ENCODE results near the gene LRRK2.
"Not testable (repeated sequence)": the region's sequence is repeated elsewhere in the genome, so short reads cannot be mapped to it uniquely, and the experiment has no call there.

The LRRK2 gene

DNA sequence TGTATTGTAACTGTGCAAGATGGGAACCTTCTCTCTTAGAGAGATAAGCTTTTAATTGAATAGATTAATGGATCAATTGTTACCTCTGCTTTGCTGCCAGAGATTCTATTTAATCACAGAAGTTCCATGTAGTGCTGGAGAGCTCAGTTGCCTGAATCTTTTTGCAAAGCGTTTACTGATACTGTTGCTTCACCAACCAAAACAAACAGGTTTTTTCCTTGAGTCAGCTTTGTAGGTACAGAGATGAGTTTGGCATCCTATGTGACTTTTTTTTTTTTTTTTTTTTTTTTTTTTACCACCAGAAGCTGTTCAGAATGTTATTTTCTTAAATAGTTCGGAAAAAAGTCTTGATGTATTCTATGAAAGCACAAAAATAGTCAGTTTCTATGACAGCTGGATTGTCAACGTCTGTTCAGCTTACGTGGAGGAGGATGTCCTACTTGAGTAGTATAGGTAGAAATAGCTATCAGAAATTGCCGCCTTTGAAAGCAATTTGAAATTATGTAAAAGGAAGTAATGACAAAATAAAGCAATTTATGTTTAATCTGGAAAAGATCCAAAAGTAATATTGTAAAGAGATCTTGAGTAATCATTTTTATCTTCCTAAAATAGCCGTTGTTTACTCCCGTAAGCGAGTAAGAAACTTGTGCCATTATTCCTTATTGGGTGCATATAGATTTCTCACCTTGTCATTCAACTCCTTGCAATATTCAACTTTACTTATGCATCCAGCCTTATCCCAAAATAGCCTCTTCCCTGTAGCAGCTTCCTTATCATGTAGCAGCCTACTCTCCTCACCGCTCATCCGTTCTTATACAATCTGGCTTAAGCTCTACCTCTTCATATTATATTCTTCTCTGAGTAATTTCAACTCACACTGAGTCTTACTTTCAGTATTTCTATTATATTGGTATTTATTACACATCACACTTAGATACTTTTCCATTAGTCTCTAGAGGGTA lies 5.2 kb downstream of the LRRK2 start:
- WGBS, 2 experiments (ENCODE audit: insufficient coverage in 2 of 2), result 90 to 91% methylated on average over 4 of the region's 10 CpGs
- H3K27ac ChIP-seq (ENCODE audit: low read depth, low read length, severe bottlenecking), result no peak overlapping the region
- H3K36me3 ChIP-seq (ENCODE audit: control insufficient read depth, insufficient read depth, low read length), result no peaks in the 10 kb centered on the region
- H3K4me3 ChIP-seq (ENCODE audit: extremely low read depth, insufficient read depth, low read length, poor library complexity, severe bottlenecking), result no peak overlapping the region
- no peaks in the 10 kb centered on the region for H3K4me1 ChIP-seq (ENCODE audit: control insufficient read depth, insufficient read depth, low read length, poor library complexity, severe bottlenecking)
- H3K9me3 ChIP-seq (ENCODE audit: control insufficient read depth, low read length), result no peaks in the 10 kb centered on the region

DNA sequence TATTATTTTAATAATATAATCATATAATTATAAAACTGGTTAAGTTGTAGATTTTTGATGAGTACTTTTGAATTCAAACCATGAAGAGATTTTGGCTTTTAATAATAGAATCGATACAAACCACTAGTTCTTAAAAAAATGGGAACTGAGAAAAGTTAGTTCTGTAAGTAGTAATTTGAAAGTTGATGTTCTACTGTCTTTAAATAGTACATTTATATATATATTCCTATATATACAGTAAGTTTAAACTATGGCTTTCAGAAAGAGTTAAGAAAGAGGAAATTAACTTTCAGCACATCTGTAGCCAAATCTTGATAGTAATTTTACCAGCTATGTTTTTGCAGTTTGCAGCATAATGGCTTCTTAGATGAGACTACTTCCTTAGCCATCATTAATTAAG lies 7.8 kb downstream of the LRRK2 start:
- no CpG with 5 or more reads among the region's 1 CpG for WGBS, 2 experiments (ENCODE audit: insufficient coverage in 2 of 2)
- Histone ChIP-seq H3K27ac (ENCODE audit: low read depth, low read length, severe bottlenecking) (no peak overlapping the region), H3K4me1 (ENCODE audit: control insufficient read depth, insufficient read depth, low read length, poor library complexity, severe bottlenecking) (no peaks in the 10 kb centered on the region), H3K36me3 (ENCODE audit: control insufficient read depth, insufficient read depth, low read length) (no peaks in the 10 kb centered on the region), H3K9me3 (ENCODE audit: control insufficient read depth, low read length) (no peaks in the 10 kb centered on the region), H3K4me3 (ENCODE audit: extremely low read depth, insufficient read depth, low read length, poor library complexity, severe bottlenecking) (no peak overlapping the region)

DNA sequence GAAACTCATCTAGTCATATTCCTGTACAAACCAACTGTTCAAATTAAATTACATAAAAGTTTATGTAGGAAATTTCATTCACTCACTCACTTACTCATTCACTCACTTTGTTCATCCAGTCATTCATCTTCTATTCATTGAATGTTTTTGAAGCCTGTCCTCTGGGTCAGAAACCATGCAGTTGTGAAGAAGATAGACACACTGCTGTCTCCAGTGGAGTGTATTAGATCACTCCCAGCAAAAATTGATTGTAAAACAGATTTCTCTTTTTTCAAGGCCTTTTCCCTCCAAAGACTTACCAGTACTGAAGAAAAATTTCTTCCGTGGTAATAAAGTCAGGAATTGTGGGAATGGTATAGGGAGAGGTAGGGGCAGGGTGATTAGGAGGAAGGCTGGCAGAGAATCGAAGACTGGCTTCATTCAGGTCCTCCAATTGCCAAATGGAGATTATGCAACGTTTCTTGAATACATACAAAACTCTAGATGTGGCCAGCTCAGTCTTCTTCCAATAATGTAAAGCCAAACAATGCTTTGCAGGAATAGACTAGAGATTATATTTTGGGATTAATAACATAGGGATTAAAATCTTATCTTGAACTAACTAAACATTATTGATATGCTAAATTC lies 9.1 kb downstream of the LRRK2 start:
- H3K9me3 ChIP-seq (ENCODE audit: control insufficient read depth, low read length), result no peaks in the 10 kb centered on the region

DNA sequence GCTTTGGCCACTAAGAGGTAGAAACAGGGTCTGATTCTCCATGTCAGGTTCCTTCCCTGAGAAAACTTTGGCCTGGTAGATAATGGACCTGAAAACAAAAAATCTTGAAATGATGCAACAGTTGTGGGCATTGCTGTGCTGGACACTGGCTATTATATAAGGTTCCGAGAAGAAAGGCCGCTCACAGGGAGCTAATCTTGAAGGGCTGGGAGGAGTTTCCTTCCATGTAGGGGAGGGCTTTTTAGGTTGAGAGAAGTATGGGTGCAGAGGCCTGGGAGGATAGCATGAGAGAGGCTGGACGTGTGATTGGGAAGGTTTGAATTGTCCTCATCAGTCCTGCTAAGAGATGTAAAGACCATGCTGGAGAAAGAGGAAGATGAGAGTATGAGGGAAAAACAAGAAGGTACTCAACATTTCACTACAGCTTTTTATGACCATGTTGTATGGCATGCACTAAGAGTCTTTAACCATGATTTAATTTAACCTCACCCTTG lies 11.6 kb downstream of the LRRK2 start:
- Histone ChIP-seq H3K27ac (ENCODE audit: low read depth, low read length, severe bottlenecking) (no peak overlapping the region), H3K4me3 (ENCODE audit: extremely low read depth, insufficient read depth, low read length, poor library complexity, severe bottlenecking) (no peak overlapping the region), H3K9me3 (ENCODE audit: control insufficient read depth, low read length) (no peaks in the 10 kb centered on the region), H3K36me3 (ENCODE audit: control insufficient read depth, insufficient read depth, low read length) (no peaks in the 10 kb centered on the region), H3K4me1 (ENCODE audit: control insufficient read depth, insufficient read depth, low read length, poor library complexity, severe bottlenecking) (no peaks in the 10 kb centered on the region)
- WGBS, 2 experiments (ENCODE audit: insufficient coverage in 2 of 2), result 95 to 96% methylated on average over 2 to 3 of the region's 3 CpGs

More for the DNA sequence above, 9.1 kb downstream of the LRRK2 start:
- Histone ChIP-seq H3K36me3 (ENCODE audit: control insufficient read depth, insufficient read depth, low read length) (no peaks in the 10 kb centered on the region), H3K4me3 (ENCODE audit: extremely low read depth, insufficient read depth, low read length, poor library complexity, severe bottlenecking) (no peak overlapping the region), H3K27ac (ENCODE audit: low read depth, low read length, severe bottlenecking) (no peak overlapping the region), H3K4me1 (ENCODE audit: control insufficient read depth, insufficient read depth, low read length, poor library complexity, severe bottlenecking) (no peaks in the 10 kb centered on the region)
- 92 to 100% methylated on average over 2 of the region's 3 CpGs for WGBS, 2 experiments (ENCODE audit: insufficient coverage in 2 of 2)

DNA sequence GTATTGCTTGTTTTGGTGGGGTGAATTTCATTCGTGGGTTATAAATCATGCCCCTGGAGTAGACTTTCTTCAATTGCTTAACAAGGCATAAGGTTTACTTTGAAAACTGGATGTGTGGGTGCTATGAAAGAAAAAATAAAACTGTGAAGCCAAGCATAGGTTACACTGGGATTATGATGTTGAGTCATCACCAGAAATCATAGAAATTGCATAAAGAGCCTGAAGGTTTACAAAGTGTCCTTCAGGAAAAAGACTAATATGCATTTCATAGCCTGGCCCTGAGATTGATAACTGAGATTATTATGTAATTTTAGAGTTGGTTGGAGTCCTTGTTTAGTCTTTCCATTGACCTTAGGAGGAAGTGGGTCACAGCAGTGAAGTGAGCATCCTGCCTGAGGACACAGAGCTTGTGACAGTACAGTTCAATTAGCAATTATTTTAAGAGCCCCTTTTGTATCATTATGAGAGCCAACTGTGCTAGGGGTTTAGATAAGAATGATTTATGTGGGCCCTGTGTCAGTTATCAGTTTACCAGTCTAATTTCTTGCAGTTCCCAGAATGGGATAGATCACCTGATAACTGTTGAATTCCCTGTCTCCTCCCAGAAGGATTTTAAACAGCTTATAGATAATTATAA lies 13.6 kb downstream of the LRRK2 start:
- Histone ChIP-seq H3K27ac (ENCODE audit: low read depth, low read length, severe bottlenecking) (no peak overlapping the region), H3K4me3 (ENCODE audit: extremely low read depth, insufficient read depth, low read length, poor library complexity, severe bottlenecking) (no peak overlapping the region), H3K9me3 (ENCODE audit: control insufficient read depth, low read length) (no peaks in the 10 kb centered on the region), H3K4me1 (ENCODE audit: control insufficient read depth, insufficient read depth, low read length, poor library complexity, severe bottlenecking) (no peaks in the 10 kb centered on the region), H3K36me3 (ENCODE audit: control insufficient read depth, insufficient read depth, low read length) (no peaks in the 10 kb centered on the region)
- 40 to 60% methylated on average over 1 of the region's 1 CpG for WGBS, 2 experiments (ENCODE audit: insufficient coverage in 2 of 2)

DNA sequence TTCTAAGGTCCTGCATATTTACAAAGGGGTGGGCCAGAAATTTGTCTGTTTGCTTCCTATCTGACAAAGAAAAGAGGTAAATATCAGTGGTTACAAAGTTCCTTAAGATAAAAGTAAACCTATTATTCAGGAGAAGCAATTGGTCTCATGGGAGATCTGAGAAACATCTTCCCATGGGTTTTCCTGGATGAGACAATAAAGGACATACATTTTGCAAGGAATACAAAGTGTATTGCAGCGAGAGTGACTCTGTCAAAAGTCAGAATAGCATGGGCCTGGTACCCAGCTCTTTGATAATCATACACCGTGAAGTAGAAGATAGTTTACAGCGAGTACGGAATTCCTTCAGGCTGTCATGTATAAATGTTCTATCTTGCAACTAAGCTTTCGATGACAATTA lies 14.2 kb downstream of the LRRK2 start:
- Histone ChIP-seq H3K4me3 (ENCODE audit: extremely low read depth, insufficient read depth, low read length, poor library complexity, severe bottlenecking) (no peak overlapping the region), H3K27ac (ENCODE audit: low read depth, low read length, severe bottlenecking) (no peak overlapping the region), H3K36me3 (ENCODE audit: control insufficient read depth, insufficient read depth, low read length) (no peaks in the 10 kb centered on the region), H3K9me3 (ENCODE audit: control insufficient read depth, low read length) (no peaks in the 10 kb centered on the region), H3K4me1 (ENCODE audit: control insufficient read depth, insufficient read depth, low read length, poor library complexity, severe bottlenecking) (no peaks in the 10 kb centered on the region)
- 93 to 95% methylated on average over 4 to 5 of the region's 5 CpGs for WGBS, 2 experiments (ENCODE audit: insufficient coverage in 2 of 2)

DNA sequence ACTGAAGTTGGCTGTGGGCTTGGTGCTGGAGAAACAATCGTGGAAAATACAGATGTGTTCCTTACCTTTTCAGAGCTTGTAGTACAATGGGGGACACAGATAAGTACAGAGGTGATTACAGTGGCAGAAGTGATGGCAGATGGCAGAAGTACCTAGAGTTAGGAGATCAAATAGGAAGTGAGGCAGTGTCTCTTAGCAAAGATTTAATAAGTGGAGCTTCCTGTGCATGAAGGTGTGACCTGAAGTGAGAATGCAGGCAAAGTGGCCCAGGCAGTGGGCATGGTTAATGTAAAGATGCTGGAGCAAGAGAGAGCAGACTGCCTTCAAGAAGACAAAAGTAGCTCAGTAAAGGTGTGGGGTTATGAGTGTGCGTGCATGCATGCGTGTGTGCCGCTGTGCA lies 16.0 kb downstream of the LRRK2 start:
- no peak overlapping the region for H3K4me3 ChIP-seq (ENCODE audit: extremely low read depth, insufficient read depth, low read length, poor library complexity, severe bottlenecking)
- no peaks in the 10 kb centered on the region for H3K4me1 ChIP-seq (ENCODE audit: control insufficient read depth, insufficient read depth, low read length, poor library complexity, severe bottlenecking)
- H3K27ac ChIP-seq (ENCODE audit: low read depth, low read length, severe bottlenecking), result no peak overlapping the region
- no peaks in the 10 kb centered on the region for H3K36me3 ChIP-seq (ENCODE audit: control insufficient read depth, insufficient read depth, low read length)
- 100% methylated on average over 1 to 4 of the region's 4 CpGs for WGBS, 2 experiments (ENCODE audit: insufficient coverage in 2 of 2)
- H3K9me3 ChIP-seq (ENCODE audit: control insufficient read depth, low read length), result no peaks in the 10 kb centered on the region

DNA sequence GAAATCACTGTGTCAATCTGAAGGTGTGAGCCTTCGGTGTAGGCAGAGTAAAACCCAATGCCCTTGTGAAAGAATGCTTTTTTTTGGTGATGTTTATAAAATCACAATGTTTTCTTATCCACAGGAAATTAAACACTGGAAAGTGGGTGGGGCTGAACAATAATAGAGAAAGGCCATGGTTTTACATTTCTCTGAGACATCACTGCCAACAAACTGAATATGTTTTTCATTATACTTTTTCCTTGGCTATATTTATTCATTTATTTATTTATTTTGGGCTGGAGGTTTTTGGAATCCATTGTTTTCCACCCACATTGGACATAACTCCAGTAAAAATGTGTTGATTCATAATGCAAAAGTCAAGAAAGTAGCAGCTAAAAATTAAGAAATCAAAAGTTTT lies 16.9 kb downstream of the LRRK2 start:
- Histone ChIP-seq H3K4me1 (ENCODE audit: control insufficient read depth, insufficient read depth, low read length, poor library complexity, severe bottlenecking) (no peaks in the 10 kb centered on the region), H3K9me3 (ENCODE audit: control insufficient read depth, low read length) (no peaks in the 10 kb centered on the region), H3K36me3 (ENCODE audit: control insufficient read depth, insufficient read depth, low read length) (no peaks in the 10 kb centered on the region), H3K27ac (ENCODE audit: low read depth, low read length, severe bottlenecking) (no peak overlapping the region), H3K4me3 (ENCODE audit: extremely low read depth, insufficient read depth, low read length, poor library complexity, severe bottlenecking) (no peak overlapping the region)
- WGBS, 2 experiments (ENCODE audit: insufficient coverage in 2 of 2), result no CpG with 5 or more reads among the region's 1 CpG

DNA sequence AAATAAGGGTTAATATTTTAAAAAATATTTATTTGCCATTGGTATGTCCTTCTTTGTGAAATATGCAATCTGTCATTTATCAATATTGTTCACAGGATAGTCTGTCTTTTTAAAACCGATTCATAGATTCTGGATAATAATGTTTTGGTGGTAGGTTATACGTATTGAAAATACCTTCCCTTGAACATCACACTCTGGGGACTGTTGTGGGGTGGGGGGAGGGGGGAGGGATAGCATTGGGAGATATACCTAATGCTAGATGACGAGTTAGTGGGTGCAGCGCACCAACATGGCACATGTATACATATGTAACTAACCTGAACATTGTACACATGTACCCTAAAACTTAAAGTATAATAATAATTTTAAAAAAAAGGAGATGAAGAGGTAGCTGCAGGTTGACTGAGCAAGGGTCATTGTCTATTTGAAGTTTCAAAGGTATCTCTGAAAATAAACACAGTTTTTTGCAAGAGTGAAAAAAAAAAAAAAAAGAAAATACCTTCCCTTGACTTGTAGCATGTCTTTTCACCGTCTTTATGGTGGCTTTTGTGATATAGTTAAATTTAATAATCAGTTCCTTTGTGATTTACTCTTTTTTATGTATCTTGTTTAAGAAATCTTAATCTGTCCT lies 19.8 kb downstream of the LRRK2 start:
- H3K9me3 ChIP-seq (ENCODE audit: control insufficient read depth, low read length); H3K4me1 ChIP-seq (ENCODE audit: control insufficient read depth, insufficient read depth, low read length, poor library complexity, severe bottlenecking); H3K36me3 ChIP-seq (ENCODE audit: control insufficient read depth, insufficient read depth, low read length); H3K27ac ChIP-seq (ENCODE audit: low read depth, low read length, severe bottlenecking); H3K4me3 ChIP-seq (ENCODE audit: extremely low read depth, insufficient read depth, low read length, poor library complexity, severe bottlenecking): not testable (repeated sequence)
- no CpG with 5 or more reads among the region's 5 CpGs for WGBS, 2 experiments (ENCODE audit: insufficient coverage in 2 of 2)

DNA sequence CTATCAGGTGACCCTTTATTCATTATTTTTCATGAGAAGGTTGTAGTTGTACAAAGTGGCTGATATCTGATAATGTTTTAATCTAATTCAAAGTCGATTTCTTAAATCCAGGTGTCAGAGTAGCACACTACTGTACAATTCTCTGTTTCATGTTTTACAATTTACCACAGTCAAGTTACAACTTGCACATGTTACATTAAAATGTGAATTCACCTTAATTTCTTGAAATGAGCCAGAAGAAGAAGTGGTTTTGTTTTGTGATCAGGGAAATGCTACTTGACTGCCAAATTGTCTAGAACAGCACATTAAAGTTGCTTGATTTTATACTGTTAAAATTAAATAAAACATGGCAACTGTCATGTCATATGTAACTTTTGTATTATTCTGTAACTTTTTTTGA lies 23.2 kb downstream of the LRRK2 start:
- Histone ChIP-seq H3K36me3 (ENCODE audit: control insufficient read depth, insufficient read depth, low read length) (no peaks in the 10 kb centered on the region), H3K27ac (ENCODE audit: low read depth, low read length, severe bottlenecking) (no peak overlapping the region), H3K4me1 (ENCODE audit: control insufficient read depth, insufficient read depth, low read length, poor library complexity, severe bottlenecking) (no peaks in the 10 kb centered on the region), H3K4me3 (ENCODE audit: extremely low read depth, insufficient read depth, low read length, poor library complexity, severe bottlenecking) (no peak overlapping the region), H3K9me3 (ENCODE audit: control insufficient read depth, low read length) (no peaks in the 10 kb centered on the region)
- WGBS, 2 experiments (ENCODE audit: insufficient coverage in 2 of 2), result no CpG with 5 or more reads among the region's 1 CpG

Measured in mesodermal cell (in vitro differentiated cells).